ENCODE data around the gene TBPL1. TPM values are rescaled to one million over a fixed set of nuclear protein-coding genes. Genes with fewer than 3 reads are reported as not detected.

Gene TBPL1
- total RNA-seq, 5 donors from 2014 or later (not counting 1 experiment from before 2014, with no cell fraction given), result 27.7 to 30.5 (median 28.9) TPM

DNA sequence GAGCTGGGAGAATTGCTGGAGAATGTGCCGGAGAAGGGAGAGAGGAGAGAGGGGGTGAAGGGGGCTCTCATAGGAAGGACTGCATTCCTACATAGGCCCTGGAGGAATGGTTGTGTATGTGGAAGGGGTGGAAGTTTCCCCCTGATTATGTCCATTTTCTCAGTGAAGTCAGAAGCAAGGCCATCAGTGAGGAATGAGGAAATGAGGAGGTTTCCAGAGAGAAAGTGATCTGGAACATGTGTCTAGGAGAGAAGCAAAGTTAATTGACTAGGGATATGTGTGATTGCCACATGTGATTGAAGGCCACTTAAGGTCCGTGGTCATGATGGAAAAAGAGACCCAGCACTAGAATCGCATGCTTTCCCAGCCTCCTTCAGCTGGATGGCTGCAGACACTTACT lies 42.3 kb downstream of the TBPL1 start:
- POLR2A ChIA-PET, result no interaction called here
- Mint-ChIP-seq H3K4me1 (no peaks in the 10 kb centered on the region), H3K27ac (no peak overlapping the region), H3K27me3 (no peaks in the 10 kb centered on the region), H3K4me3 (no peak overlapping the region), H3K36me3 (peaks cover 3% of the 10 kb centered on the region), H3K9me3 (no peaks in the 10 kb centered on the region)
- H3K36me3 ChIP-seq (ENCODE audit: control insufficient read depth in 2 of 2, extremely low read depth in 1 of 2, insufficient read depth in 1 of 2, low read length in 1 of 2), result no peaks in the 10 kb centered on the region
- H3K9me3 ChIP-seq, result no peaks in the 10 kb centered on the region
- no peak for DNase-seq
- H3K4me3 ChIP-seq (ENCODE audit: control insufficient read depth in 1 of 2, extremely low read depth in 1 of 2, low read length in 1 of 2), result no peak overlapping the region
- H3K27ac ChIP-seq (ENCODE audit: low read length), result no peak overlapping the region
- CTCF ChIA-PET, result no interaction called here
- ATAC-seq (replicated peaks in 1 of 4), result no peak
- no peaks in the 10 kb centered on the region for H3K27me3 ChIP-seq (replicated peaks in 1 of 2; ENCODE audit: control insufficient read depth in 2 of 2, extremely low read depth in 1 of 2, insufficient read depth in 2 of 2, low read length in 1 of 2)
- WGBS (ENCODE audit: insufficient coverage), result 92% methylated on average over 3 of the region's 3 CpGs
- no peaks in the 10 kb centered on the region for H3K4me1 ChIP-seq (ENCODE audit: control insufficient read depth in 1 of 2, extremely low read depth in 1 of 2, insufficient read depth in 2 of 2, low read length in 2 of 2)

DNA sequence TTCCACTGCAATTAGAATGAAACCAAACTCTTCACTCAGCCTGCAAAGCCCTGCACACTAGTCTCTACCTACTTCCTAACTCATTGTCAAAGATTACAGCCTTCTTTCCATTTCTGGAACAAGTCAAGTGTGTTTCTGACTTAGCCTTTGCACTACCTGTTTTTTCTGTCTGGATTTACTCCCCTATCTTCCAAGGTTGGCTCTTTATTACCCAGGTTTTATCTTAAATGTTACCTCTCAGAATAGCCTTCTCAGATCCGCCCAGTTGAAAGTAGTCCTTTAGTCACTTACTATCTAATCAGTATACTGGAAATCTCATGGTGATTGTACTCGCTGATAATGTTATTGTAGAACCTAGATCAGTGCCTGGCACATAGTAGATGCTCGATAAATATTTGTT lies 42.7 kb downstream of the TBPL1 start:
- Mint-ChIP-seq H3K9me3 (no peaks in the 10 kb centered on the region), H3K27me3 (peaks cover 0 to 2% of the 10 kb centered on the region in 2 donors), H3K36me3 (no peaks in the 10 kb centered on the region), H3K4me3 (no peak overlapping the region), H3K4me1 (no peaks in the 10 kb centered on the region), H3K27ac (no peak overlapping the region)
- Histone ChIP-seq H3K27me3 (replicated peaks in 1 of 2; ENCODE audit: control insufficient read depth in 2 of 2, extremely low read depth in 1 of 2, insufficient read depth in 2 of 2, low read length in 1 of 2) (no peaks in the 10 kb centered on the region), H3K36me3 (ENCODE audit: control insufficient read depth in 2 of 2, extremely low read depth in 1 of 2, insufficient read depth in 1 of 2, low read length in 1 of 2) (no peaks in the 10 kb centered on the region), H3K9me3 (no peaks in the 10 kb centered on the region), H3K27ac (ENCODE audit: low read length) (no peak overlapping the region), H3K4me1 (ENCODE audit: control insufficient read depth in 1 of 2, extremely low read depth in 1 of 2, insufficient read depth in 2 of 2, low read length in 2 of 2) (no peaks in the 10 kb centered on the region), H3K4me3 (ENCODE audit: control insufficient read depth in 1 of 2, extremely low read depth in 1 of 2, low read length in 1 of 2) (no peak overlapping the region)
- DNase-seq (no peak), ATAC-seq (replicated peaks in 1 of 4) (no peak)
- ChIA-PET CTCF (no interaction called here), POLR2A (no interaction called here)
- WGBS (ENCODE audit: insufficient coverage), result no CpG with 5 or more reads among the region's 3 CpGs

DNA sequence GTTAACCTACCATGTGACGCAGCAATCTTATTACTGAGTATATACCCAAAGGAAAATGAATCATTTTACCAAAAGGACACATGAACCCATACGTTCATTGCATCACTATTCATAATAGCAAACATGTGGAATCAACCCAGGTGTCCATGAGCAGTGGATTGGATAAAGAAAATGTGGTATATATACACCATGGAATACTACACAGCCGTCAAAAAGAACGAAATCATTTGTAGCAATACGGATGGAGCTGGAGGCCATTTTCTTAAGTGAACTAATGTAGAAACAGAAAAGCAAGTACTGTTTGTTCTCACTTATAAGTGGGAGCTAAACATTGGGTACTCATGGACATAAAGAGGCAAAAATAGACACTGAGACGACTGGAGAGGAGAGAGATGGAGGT lies 44.2 kb downstream of the TBPL1 start:
- Histone ChIP-seq H3K27me3 (replicated peaks in 1 of 2; ENCODE audit: control insufficient read depth in 2 of 2, extremely low read depth in 1 of 2, insufficient read depth in 2 of 2, low read length in 1 of 2) (no peaks in the 10 kb centered on the region), H3K9me3 (no peaks in the 10 kb centered on the region), H3K4me1 (ENCODE audit: control insufficient read depth in 1 of 2, extremely low read depth in 1 of 2, insufficient read depth in 2 of 2, low read length in 2 of 2) (no peaks in the 10 kb centered on the region), H3K27ac (ENCODE audit: low read length) (no peak overlapping the region), H3K36me3 (ENCODE audit: control insufficient read depth in 2 of 2, extremely low read depth in 1 of 2, insufficient read depth in 1 of 2, low read length in 1 of 2) (no peaks in the 10 kb centered on the region), H3K4me3 (ENCODE audit: control insufficient read depth in 1 of 2, extremely low read depth in 1 of 2, low read length in 1 of 2) (no peak overlapping the region)
- ATAC-seq (replicated peaks in 1 of 4) (no peak), DNase-seq (no peak)
- no peak overlapping the region for H3K27ac Mint-ChIP-seq
- H3K27me3 Mint-ChIP-seq, result peaks cover 0 to 2% of the 10 kb centered on the region in 2 donors
- ChIA-PET POLR2A (no interaction called here), CTCF (interaction anchor here in 1 of 2 donors (0.6 kb wide), 1 partner anchor 28 kb away, joined by 4 read pairs; no protein-coding TSS in a partner anchor)
- H3K4me3 Mint-ChIP-seq, result no peak overlapping the region
- no peaks in the 10 kb centered on the region for H3K9me3 Mint-ChIP-seq
- no peaks in the 10 kb centered on the region for H3K4me1 Mint-ChIP-seq
- H3K36me3 Mint-ChIP-seq, result no peaks in the 10 kb centered on the region
- WGBS (ENCODE audit: insufficient coverage), result 100% methylated on average over 2 of the region's 6 CpGs

DNA sequence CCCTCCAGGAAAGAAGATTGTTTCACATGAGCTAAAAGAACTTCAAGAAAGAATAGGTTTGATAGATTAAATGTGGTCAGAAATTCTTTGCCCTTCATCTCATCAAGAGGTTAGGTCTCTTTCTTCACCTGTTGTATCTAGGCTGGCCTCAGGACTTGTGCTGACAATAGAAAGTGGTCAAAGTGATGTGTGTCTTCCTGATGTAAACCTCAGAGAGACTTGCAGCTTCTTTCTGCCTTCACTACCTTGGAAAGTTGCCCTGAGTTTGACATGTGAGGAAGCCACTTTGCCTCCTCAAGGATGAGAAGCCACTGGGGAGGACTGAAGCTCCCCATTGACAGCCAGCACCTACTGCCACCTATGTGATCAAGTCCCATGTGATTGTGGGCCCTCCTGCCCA lies 46.3 kb downstream of the TBPL1 start:
- Histone ChIP-seq H3K4me1 (ENCODE audit: control insufficient read depth in 1 of 2, extremely low read depth in 1 of 2, insufficient read depth in 2 of 2, low read length in 2 of 2) (no peaks in the 10 kb centered on the region), H3K4me3 (ENCODE audit: control insufficient read depth in 1 of 2, extremely low read depth in 1 of 2, low read length in 1 of 2) (no peak overlapping the region), H3K27ac (ENCODE audit: low read length) (no peak overlapping the region), H3K9me3 (no peaks in the 10 kb centered on the region), H3K36me3 (ENCODE audit: control insufficient read depth in 2 of 2, extremely low read depth in 1 of 2, insufficient read depth in 1 of 2, low read length in 1 of 2) (no peaks in the 10 kb centered on the region), H3K27me3 (replicated peaks in 1 of 2; ENCODE audit: control insufficient read depth in 2 of 2, extremely low read depth in 1 of 2, insufficient read depth in 2 of 2, low read length in 1 of 2) (no peaks in the 10 kb centered on the region)
- Mint-ChIP-seq H3K27me3 (peaks cover 9 to 10% of the 10 kb centered on the region in 2 donors), H3K4me1 (no peaks in the 10 kb centered on the region), H3K36me3 (no peaks in the 10 kb centered on the region), H3K27ac (no peak overlapping the region), H3K9me3 (no peaks in the 10 kb centered on the region), H3K4me3 (no peak overlapping the region)
- no peak for ATAC-seq (replicated peaks in 1 of 4)
- DNase-seq, result no peak
- POLR2A ChIA-PET, result interaction anchor here in 1 of 2 donors (0.6 kb wide), 1 partner anchor 155 kb away, joined by 3 read pairs; no protein-coding TSS in a partner anchor
- CTCF ChIA-PET, result interaction anchor here in 1 of 2 donors (1.1 kb wide), 1 partner anchor 76 kb away, joined by 3 read pairs; no protein-coding TSS in a partner anchor

DNA sequence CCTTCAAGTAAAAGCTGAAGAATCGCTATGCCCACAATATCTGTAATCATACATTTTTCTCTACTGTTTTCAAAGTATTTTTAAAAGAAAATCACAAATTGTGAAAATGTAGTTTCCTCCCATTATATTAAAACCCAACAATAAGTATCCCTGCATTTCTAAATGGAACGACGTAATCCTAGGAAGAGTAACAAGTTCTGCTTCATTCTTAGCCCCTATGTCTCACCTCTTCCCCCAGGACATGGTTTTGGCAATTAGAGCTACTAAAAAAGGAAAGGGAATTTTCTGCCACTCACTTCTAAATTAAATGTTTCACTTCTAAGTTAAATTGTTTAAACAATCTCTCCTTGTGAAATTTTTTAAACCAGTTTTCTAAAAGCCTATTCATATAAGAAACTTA lies 47.4 kb downstream of the TBPL1 start:
- Mint-ChIP-seq H3K27ac (no peak overlapping the region), H3K4me3 (no peak overlapping the region), H3K27me3 (peaks cover 9 to 10% of the 10 kb centered on the region in 2 donors), H3K4me1 (no peaks in the 10 kb centered on the region), H3K36me3 (no peaks in the 10 kb centered on the region), H3K9me3 (no peaks in the 10 kb centered on the region)
- H3K36me3 ChIP-seq (ENCODE audit: control insufficient read depth in 2 of 2, extremely low read depth in 1 of 2, insufficient read depth in 1 of 2, low read length in 1 of 2), result no peaks in the 10 kb centered on the region
- no peaks in the 10 kb centered on the region for H3K4me1 ChIP-seq (ENCODE audit: control insufficient read depth in 1 of 2, extremely low read depth in 1 of 2, insufficient read depth in 2 of 2, low read length in 2 of 2)
- POLR2A ChIA-PET, result no interaction called here
- ATAC-seq (replicated peaks in 1 of 4), result no peak
- H3K27me3 ChIP-seq (replicated peaks in 1 of 2; ENCODE audit: control insufficient read depth in 2 of 2, extremely low read depth in 1 of 2, insufficient read depth in 2 of 2, low read length in 1 of 2), result no peaks in the 10 kb centered on the region
- no CpG with 5 or more reads among the region's 3 CpGs for WGBS (ENCODE audit: insufficient coverage)
- H3K4me3 ChIP-seq (ENCODE audit: control insufficient read depth in 1 of 2, extremely low read depth in 1 of 2, low read length in 1 of 2), result no peak overlapping the region
- H3K9me3 ChIP-seq, result no peaks in the 10 kb centered on the region
- CTCF ChIA-PET, result interaction anchor here in 1 of 2 donors (0.6 kb wide), 1 partner anchor 1969 kb away, joined by 5 read pairs; no protein-coding TSS in a partner anchor
- DNase-seq, result no peak
- no peak overlapping the region for H3K27ac ChIP-seq (ENCODE audit: low read length)

DNA sequence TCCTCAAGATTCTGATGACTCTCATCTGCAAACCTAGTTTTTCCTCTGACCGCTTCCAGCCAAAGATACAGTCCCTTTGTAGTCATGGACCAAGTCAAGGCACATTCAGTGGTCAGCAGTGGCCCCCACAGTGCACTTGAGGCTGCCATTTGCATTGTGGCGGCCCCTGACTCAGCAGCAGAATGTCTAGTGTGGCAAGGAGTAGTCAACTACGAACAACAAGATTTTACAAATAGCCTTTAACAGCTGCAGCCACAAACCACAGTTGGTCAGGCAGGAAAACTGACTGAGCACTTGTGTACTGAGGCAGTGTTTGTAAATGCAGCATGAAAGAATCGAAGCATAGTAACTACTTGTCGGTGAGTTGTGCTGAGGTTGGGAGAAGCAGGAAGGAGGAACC lies 49.8 kb downstream of the TBPL1 start:
- no peak for ATAC-seq (replicated peaks in 1 of 4)
- no peak overlapping the region for H3K27ac Mint-ChIP-seq
- H3K4me1 ChIP-seq (ENCODE audit: control insufficient read depth in 1 of 2, extremely low read depth in 1 of 2, insufficient read depth in 2 of 2, low read length in 2 of 2), result no peaks in the 10 kb centered on the region
- POLR2A ChIA-PET, result no interaction called here
- 53% methylated on average over 2 of the region's 5 CpGs for WGBS (ENCODE audit: insufficient coverage)
- H3K9me3 Mint-ChIP-seq, result no peaks in the 10 kb centered on the region
- no peak for DNase-seq
- no peaks in the 10 kb centered on the region for H3K4me1 Mint-ChIP-seq
- CTCF ChIA-PET, result interaction anchor here in 1 of 2 donors (1.2 kb wide), 1 partner anchor 61 kb away, joined by 3 read pairs; no protein-coding TSS in a partner anchor
- H3K27ac ChIP-seq (ENCODE audit: low read length), result no peak overlapping the region
- no peaks in the 10 kb centered on the region for H3K36me3 ChIP-seq (ENCODE audit: control insufficient read depth in 2 of 2, extremely low read depth in 1 of 2, insufficient read depth in 1 of 2, low read length in 1 of 2)
- no peaks in the 10 kb centered on the region for H3K9me3 ChIP-seq
- H3K4me3 ChIP-seq (ENCODE audit: control insufficient read depth in 1 of 2, extremely low read depth in 1 of 2, low read length in 1 of 2), result no peak overlapping the region
- H3K36me3 Mint-ChIP-seq, result no peaks in the 10 kb centered on the region
- peaks cover 0 to 4% of the 10 kb centered on the region in 2 experiments for H3K27me3 ChIP-seq (replicated peaks in 1 of 2; ENCODE audit: control insufficient read depth in 2 of 2, extremely low read depth in 1 of 2, insufficient read depth in 2 of 2, low read length in 1 of 2)
- peaks cover 9 to 15% of the 10 kb centered on the region in 2 donors for H3K27me3 Mint-ChIP-seq
- no peak overlapping the region for H3K4me3 Mint-ChIP-seq

DNA sequence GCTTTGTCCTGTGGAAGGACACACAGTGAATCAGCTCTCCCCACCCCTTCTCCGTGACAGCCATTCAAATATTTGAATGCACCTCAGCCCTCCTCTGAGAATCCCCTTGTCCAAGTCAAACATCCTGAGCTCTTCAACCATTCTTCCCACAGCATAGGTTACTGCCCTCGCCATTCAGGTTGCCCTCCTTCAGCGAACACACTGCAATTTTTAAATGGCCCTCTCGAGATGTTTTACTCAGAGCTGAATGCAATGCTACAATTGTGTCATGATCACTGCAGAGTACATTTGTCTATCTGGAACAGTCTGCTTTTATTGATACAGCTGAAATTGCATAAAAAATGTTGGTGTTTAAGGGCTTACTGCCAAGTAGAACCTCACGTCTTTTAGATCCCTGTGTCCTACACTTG lies 50.5 kb downstream of the TBPL1 start:
- ChIA-PET POLR2A (no interaction called here), CTCF (interaction anchor here in 1 of 2 donors (1.1 kb wide), 1 partner anchor 15 kb away, joined by 3 read pairs; no protein-coding TSS in a partner anchor)
- Mint-ChIP-seq H3K9me3 (no peaks in the 10 kb centered on the region), H3K4me3 (no peak overlapping the region), H3K36me3 (no peaks in the 10 kb centered on the region), H3K27me3 (peaks cover 9 to 15% of the 10 kb centered on the region in 2 donors), H3K27ac (no peak overlapping the region), H3K4me1 (no peaks in the 10 kb centered on the region)
- no peak overlapping the region for H3K27ac ChIP-seq (ENCODE audit: low read length)
- H3K4me1 ChIP-seq (ENCODE audit: control insufficient read depth in 1 of 2, extremely low read depth in 1 of 2, insufficient read depth in 2 of 2, low read length in 2 of 2), result no peaks in the 10 kb centered on the region
- H3K36me3 ChIP-seq (ENCODE audit: control insufficient read depth in 2 of 2, extremely low read depth in 1 of 2, insufficient read depth in 1 of 2, low read length in 1 of 2), result no peaks in the 10 kb centered on the region
- WGBS (ENCODE audit: insufficient coverage), result 97% methylated on average over 4 of the region's 5 CpGs
- ATAC-seq (replicated peaks in 1 of 4) (no peak), DNase-seq (no peak)
- no peak overlapping the region for H3K4me3 ChIP-seq (ENCODE audit: control insufficient read depth in 1 of 2, extremely low read depth in 1 of 2, low read length in 1 of 2)
- H3K27me3 ChIP-seq (replicated peaks in 1 of 2; ENCODE audit: control insufficient read depth in 2 of 2, extremely low read depth in 1 of 2, insufficient read depth in 2 of 2, low read length in 1 of 2), result peaks cover 0 to 4% of the 10 kb centered on the region in 2 experiments
- H3K9me3 ChIP-seq, result no peaks in the 10 kb centered on the region

Measured in T-cell (primary cell).